Measurements from ENCODE around the gene LRRC59. TPM values are rescaled to one million over a fixed set of nuclear protein-coding genes. Genes with fewer than 3 reads are reported as not detected.

The LRRC59 gene
- total RNA-seq, 1 donor from 2014 or later, result 68.0 TPM

DNA sequence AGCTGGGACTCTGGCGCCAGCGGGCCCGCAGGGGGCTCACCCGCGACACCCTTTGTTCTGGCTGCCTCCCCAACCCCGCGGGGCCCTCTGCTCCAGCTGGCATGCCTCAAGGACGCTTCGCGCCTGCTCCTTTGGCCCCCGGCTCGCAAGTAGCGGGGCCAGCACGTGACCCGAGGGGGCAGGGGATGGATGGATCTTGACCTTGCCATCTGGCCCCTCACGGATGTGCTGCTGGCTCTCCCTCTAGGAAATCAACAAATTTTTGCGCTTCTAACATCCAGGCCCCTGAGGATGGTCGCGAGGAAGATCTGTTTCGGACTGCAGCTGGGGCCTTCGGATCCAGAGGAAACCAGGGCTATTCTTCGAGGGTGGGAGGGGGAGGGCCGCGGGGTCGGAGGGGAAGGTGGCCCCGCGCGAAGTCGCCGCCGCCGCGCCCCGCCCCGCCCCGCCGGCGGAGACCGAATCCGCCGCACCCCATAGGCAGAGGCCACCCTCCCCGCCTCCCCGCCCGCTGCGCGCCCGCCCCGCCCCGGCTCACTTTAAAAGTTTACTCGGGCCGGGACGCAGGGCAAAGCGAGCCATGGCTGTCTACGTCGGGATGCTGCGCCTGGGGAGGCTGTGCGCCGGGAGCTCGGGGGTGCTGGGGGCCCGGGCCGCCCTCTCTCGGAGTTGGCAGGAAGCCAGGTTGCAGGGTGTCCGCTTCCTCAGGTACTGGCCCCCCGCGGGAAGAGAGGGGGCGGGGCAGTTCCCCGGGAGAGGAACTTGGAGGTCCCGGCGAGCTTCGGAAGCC lies 28.6 kb upstream of the LRRC59 start, which contains the start of gene ACSF2:
Gene ACSF2 (plus strand): TSS at position 537 of the 790 bp plus-strand sequence. CDS start 44 bp downstream, at position 581.
- H3K4me3 ChIP-seq, result peak within 1 kb of the TSS; percentile 87
- DNase-seq (peak; percentile 90), ATAC-seq (peak; percentile 91)
- TF ChIP-seq, protein P1, sequence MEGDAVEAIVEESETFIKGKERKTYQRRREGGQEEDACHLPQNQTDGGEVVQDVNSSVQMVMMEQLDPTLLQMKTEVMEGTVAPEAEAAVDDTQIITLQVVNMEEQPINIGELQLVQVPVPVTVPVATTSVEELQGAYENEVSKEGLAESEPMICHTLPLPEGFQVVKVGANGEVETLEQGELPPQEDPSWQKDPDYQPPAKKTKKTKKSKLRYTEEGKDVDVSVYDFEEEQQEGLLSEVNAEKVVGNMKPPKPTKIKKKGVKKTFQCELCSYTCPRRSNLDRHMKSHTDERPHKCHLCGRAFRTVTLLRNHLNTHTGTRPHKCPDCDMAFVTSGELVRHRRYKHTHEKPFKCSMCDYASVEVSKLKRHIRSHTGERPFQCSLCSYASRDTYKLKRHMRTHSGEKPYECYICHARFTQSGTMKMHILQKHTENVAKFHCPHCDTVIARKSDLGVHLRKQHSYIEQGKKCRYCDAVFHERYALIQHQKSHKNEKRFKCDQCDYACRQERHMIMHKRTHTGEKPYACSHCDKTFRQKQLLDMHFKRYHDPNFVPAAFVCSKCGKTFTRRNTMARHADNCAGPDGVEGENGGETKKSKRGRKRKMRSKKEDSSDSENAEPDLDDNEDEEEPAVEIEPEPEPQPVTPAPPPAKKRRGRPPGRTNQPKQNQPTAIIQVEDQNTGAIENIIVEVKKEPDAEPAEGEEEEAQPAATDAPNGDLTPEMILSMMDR (IDR thresholded peaks at IDR 0.05), result no peak
- H3K4me1 ChIP-seq, result peaks cover 49% of the 10 kb centered on the region
- intact Hi-C loops (cut with DNase I), result no loop called here
- no peaks in the 10 kb centered on the region for H3K27me3 ChIP-seq
- peak within 1 kb of the TSS; percentile 78 for H3K27ac ChIP-seq
- H3K9me3 ChIP-seq, result no peaks in the 10 kb centered on the region
- H3K36me3 ChIP-seq, result no peaks in the 10 kb centered on the region

DNA sequence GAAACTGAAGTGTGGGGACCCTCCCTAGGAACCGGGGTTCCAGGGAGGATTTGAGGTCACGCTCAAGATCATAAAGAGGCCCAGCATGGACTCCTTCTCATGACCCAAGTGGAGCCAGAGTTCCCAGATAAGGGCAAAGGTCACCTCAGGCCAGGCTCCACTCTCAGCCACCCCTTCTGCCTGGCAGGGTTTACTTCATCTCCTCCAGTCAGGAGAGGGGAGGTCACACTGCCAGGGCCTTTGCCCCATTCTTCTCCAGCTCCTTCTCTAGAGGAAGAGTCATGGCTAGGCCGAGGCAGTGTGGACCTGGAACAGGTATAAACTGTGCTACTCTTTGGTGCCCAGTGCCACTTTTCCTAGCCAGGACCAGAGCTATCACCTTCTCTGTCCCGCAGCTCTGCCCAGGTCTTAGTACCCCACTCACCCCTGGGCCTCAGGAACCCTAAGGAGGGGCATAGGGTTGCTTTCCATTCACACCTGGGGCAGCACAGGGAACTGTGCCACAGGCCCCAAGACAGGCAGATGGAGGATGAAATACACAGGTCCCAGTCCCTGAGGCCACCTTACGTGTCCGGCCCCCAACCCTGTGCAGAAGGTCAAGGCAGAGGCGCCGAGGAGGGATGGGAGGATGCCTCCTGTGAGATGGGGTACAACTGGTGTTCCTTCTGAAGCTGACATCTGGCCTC lies 27.8 kb upstream of the LRRC59 start:
- intact Hi-C loops (cut with DNase I), result no loop called here
- Histone ChIP-seq H3K36me3 (no peaks in the 10 kb centered on the region), H3K4me1 (peaks cover 49% of the 10 kb centered on the region), H3K27ac (peak overlapping the region; percentile 78), H3K27me3 (no peaks in the 10 kb centered on the region), H3K9me3 (no peaks in the 10 kb centered on the region), H3K4me3 (peak overlapping the region; percentile 87)
- DNase-seq, result no peak
- TF ChIP-seq, protein P1 (IDR thresholded peaks at IDR 0.05), result no peak
- ATAC-seq, result no peak

DNA sequence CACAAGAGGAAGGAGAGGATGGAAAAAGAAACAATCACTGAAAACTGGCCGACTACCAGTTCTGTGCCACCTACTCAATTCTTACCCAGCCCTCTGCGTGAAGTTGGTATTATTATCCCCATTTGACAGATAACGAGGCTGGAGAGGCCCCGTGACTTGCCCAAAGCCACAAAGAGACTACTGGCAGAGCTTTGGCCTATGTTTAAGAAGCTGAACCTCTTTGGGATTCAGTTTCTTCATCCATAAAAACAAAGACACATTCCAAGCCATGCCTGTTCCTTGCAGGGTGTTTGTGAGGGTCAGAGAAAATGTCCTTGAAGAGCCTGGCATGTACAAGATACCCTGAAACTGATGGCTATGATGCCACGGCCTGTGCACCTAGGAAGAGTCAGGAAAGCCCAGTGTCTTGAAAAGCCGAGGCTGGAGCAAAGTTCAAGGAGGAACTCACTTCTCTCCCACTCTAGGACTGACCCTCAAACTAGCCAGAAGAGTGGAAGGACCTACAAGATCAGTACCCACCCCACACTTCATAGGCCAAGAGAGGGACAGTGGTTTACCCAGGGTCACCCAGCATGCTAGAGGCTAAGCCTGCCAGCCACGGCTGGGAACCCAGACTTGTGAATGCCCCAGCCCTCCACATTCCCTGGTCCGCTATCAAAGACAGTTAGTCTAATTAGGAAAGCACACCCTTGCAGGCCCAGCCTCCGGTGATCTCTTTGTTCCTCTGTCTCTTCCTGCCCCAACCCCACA lies 27.1 kb upstream of the LRRC59 start:
- Histone ChIP-seq H3K9me3 (no peaks in the 10 kb centered on the region), H3K4me3 (no peak overlapping the region), H3K27ac (peak overlapping the region; percentile 78), H3K36me3 (no peaks in the 10 kb centered on the region), H3K4me1 (peaks cover 49% of the 10 kb centered on the region), H3K27me3 (no peaks in the 10 kb centered on the region)
- TF ChIP-seq, protein P1 (IDR thresholded peaks at IDR 0.05), result no peak
- intact Hi-C loops (cut with DNase I), result no loop called here
- DNase-seq, result no peak
- ATAC-seq, result no peak

DNA sequence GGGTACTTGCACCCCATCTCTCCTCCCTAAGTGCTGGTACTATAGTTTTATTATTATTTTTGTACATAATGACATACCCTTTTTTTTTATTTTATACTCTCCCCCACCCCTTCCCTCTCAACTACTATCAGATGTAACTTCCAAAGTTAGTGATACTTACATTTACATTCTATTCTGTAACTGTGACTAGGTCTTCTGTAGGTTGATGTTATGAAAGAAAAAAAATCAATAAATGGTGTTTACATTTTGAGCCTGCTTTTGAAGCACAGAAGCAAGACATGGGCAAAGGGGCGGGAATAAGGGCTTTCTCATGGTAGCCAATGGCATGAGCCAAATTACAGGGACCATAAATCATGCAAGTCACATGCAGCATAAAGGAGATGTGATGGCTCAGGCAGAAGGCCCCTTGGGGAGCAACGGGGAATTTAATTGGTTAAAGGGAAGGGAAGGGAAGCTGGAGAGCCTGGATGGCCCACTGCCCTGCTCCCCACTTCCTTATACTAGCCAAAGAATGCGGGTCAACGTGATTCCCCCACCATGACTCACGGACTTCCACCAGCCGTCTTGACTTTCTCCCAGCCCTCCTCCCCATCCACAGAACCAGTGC lies 26.3 kb upstream of the LRRC59 start:
- Histone ChIP-seq H3K4me1 (peaks cover 49% of the 10 kb centered on the region), H3K9me3 (no peaks in the 10 kb centered on the region), H3K27ac (no peak overlapping the region), H3K36me3 (no peaks in the 10 kb centered on the region), H3K27me3 (no peaks in the 10 kb centered on the region), H3K4me3 (no peak overlapping the region)
- intact Hi-C loops (cut with DNase I), result no loop called here
- ATAC-seq (peak; percentile 32), DNase-seq (no peak)
- TF ChIP-seq, protein P1 (IDR thresholded peaks at IDR 0.05), result no peak

DNA sequence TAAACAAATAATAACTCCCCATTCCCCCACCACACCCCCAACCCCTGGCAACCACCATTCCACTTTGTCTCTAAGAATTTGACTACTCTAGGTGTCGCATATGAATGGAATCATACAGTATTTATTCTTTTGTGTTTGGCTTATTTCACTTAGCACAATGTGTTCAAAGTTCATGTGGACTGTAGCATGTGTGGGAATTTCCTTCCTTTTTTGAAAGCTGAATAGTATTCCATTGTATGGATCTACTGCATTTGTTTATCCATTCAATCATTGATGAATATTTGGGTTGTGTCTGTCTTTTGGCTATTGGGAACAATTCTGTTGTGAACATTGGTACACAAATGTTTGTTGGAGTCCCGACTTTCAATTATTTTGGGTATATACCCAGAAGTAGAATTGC lies 25.4 kb upstream of the LRRC59 start:
- peaks cover 43% of the 10 kb centered on the region for H3K4me1 ChIP-seq
- no peak overlapping the region for H3K4me3 ChIP-seq
- intact Hi-C loops (cut with DNase I), result no loop called here
- no peaks in the 10 kb centered on the region for H3K9me3 ChIP-seq
- DNase-seq, result no peak
- H3K27me3 ChIP-seq, result no peaks in the 10 kb centered on the region
- no peaks in the 10 kb centered on the region for H3K36me3 ChIP-seq
- TF ChIP-seq, protein P1 (IDR thresholded peaks at IDR 0.05), result no peak
- no peak overlapping the region for H3K27ac ChIP-seq
- ATAC-seq, result no peak
